HG03342 (cell line): ENCODE data around the gene ADAMTS12.
A peak's percentile ranks its signal among the peaks of the same experiment; 100 is the strongest.

Experiments used
- ATAC-seq: cut with Tn5 transposase; IDR thresholded peaks from one replicate; pipeline ENCODE4 v1.9.1; 2021; ENCODE audit warnings: mild to moderate bottlenecking, moderate library complexity; ENCODE audit not compliant: unreplicated experiment

The ADAMTS12 gene

DNA sequence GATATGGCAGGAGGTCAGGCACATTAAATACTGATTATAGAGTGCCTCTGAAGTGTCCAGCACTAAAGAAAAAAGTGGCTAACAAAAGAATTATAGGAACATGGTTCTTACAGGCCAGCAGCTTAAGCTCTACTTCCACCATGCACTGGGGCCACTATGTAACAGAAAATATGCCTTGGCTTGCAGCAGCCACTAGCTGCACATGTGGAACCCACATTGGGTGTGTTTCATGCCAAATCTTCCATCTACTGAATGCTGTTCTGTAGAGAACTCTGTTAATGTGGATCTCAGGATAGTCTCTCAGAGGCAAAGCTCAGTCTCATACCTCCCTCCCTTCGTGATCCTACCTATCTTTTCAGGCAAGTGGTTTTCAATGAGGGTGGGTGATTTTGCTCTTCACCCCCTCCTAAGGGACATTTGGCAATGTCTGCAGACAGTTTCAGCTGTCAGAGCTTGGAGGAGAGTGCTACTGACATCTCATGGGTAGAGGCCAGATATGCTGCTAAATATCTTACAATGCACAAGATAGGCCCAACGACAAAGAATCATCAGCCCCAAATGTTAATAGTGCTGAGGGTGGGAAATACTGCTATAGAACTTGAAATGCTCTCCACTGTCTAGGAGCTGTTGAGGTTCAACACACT, 232.1 kb downstream of the ADAMTS12 start:
- ATAC-seq: no peak

DNA sequence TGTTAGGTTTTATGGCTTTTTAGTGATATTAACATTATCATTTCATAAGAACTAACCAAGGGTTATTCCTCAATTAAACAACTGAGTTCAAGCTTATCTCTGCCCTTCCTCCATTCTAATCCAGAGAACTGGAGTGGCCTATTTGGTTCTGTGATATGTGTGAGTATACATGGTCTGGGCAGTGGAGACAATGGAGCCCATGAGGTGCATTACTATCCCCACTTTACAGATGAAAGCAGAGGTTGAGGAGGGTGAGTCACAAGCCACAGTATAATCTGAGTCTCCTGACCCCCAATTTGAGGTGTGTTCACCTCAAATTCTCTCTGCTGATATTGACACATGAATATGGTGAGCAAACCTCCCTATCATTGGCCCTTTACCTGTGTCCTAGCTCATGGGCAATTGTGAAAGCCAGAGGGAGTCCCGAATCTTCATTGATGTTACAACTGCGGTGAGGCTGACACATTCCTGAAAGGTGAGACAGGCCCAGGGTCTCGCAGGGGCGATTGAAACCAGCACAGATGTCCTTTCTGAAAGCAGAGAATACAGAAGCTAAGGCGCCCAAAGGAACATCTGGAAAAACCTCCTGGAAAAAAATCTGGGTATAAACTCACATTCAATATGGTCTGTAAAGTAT, 233.9 kb downstream of the ADAMTS12 start:
- ATAC-seq: no peak

DNA sequence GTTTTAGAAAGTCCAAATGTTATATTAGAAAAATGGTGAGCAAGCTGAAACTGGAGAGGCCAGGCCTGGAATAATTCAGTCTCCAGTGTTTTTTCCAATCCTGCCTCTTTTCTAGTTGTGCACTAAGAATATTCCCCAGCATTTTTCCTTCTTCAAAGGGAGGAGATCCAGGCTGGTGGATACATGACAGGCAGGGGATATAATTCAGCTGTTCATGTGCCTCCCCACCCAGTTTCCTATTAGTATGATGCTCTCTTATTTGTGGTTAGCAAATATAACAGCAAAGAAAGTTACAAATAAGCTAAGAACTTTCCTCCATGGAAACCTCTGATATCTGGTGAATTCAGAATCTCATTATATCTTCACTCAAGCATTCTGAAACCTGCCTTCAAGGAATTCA, 234.6 kb downstream of the ADAMTS12 start:
- no peak for ATAC-seq

DNA sequence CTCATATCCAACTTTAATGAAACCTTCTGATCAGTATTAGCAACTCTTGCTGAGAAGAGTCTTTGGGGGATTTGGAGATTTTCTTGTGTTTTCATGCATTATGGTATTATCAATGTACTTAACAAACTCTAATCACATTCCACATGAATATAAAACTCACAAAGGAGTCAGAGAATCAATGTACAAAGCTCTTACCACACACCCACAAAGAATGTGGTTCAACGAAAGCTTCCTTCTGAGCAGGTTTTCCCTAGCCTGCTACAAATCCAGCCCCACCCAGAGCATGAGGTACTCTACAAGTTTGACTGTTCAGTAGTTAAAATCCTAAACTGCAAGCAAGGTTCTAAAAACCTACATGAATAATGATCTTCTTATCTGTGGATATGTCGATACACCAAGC, 240.9 kb downstream of the ADAMTS12 start:
- ATAC-seq: no peak

DNA sequence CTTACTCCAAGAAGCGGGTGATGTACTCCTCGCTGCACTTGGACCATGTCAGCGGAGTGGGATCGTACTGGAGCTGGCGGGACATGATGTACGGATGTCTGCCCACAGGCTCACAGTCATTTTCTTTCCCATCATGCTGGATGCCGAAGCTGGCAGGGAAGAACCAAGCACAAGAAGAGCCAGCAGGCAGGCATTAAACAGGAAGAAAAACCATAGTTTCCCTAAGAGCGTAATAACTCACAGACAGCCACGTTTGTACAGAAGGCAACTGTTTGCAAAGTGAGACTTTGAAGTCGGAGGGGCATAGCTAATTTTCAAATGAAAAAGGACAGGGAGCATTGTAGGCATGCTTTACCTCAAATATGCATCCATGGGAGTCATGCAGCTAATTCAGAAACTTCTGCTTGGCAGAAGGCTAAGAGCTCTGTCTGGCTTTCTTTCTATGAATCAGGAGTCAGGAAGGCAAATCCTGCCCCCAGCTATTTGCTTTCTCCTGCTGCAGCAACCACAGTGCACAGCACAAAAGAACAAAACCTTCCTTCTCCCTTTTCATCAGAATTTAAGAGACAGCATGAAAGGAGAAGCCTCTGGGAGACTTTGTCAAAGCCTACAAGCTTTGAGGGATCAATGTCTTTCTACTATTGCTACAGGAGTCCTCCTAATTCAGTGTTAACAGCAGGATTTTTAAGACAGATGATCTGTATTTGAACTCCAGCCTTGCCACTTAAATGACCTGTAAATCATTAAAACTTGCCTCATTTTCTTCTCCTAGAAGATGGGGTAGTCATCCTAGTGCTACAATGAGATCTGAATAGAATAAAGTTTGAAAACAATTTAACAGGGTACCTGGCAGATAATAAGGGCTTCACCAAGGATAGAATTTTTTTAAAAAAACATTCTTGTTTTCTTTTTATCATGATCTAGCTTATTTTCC, 242.0 kb downstream of the ADAMTS12 start:
- ATAC-seq: no peak

DNA sequence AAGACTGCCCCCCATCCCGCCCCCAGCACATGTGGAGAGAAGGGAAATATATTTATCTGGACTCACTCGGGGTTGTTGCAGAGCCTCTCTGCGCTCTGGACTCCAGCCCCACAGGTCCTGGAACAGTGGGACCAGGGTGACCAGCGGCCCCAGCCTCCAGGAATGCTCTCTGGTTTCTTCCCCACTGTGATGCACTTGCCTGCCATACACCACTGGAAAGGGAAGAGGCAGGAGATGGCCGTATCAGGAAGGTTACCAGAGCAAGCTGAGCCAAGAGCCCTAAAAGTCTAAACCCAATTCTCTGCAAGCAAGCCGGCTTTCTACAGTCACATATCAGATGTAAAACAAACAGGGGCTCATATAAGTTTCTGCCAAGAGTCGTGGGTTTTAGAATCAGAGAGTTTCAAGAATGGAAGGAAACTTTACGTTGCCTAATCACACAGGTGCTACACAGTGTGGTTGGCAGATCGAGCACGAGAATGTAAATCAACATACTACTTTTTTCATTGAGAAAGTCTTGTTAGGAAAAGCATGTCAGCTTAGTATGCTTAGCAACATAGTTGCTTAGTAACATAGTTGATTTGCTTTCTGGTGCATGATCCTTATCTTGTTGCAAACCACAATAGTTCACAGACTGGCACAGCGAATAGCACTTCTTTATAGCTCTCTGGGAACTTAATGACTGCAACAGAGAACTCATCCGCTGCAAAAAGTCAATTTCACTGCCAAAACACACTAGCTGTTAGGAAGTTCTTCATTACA, 249.9 kb downstream of the ADAMTS12 start:
- ATAC-seq: peak; percentile 59

DNA sequence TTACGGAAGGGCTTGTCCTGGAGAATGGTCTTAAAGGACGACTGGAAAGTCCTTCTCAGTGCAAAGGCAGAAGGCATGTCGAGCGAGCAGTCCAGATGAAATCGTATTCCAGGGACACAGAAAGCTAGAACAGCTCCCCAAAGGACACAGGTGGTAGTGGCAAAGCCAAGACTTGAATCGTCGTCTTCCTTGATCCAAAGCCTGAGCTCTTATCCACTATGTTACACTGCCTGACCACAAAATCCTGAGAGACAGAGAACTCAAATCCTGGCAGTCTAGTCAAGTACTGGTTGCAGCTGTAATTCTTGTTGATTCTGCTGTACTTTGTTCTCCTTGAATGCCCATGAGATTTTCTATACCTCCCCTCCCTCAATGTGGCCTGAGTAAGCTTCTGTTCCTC, 252.3 kb downstream of the ADAMTS12 start:
- no peak for ATAC-seq

DNA sequence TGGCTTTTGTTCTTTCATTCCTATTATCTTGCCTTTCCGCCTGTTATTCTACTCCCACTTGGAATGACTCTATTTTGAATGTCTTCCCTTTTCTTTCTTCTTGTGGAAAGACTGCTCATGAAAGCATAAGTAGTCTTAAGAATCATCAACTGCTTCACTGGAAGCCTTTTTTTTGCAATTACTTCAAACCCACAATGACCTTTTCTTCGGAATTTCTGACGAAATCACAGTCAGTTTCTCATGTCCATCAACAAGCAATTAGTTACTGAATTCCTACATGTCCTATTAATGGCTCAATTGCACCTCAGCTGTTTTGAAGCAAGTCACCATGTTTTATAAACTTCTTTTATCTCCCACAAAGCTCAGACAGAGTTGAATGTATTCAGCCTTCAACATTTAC, 254.8 kb downstream of the ADAMTS12 start:
- no peak for ATAC-seq

DNA sequence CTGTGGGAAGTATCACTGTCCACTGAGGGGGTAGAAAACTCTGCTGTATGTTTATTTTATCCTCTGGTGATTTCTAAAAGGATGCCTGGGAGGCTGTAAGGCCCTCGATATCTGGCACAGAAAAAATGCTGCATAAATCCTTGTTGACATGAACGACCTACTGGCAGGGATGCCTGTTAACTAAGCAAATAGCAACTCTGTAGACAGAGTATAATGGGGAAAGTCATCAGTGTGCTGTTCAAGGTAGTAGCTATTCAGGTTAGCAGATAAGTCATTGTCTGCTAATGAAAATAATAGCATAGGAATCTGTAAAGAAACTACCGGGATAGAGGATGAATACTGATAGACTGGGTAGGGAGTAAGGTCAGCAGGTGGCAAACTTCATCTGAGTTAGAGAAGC, 256.2 kb downstream of the ADAMTS12 start:
- no peak for ATAC-seq

DNA sequence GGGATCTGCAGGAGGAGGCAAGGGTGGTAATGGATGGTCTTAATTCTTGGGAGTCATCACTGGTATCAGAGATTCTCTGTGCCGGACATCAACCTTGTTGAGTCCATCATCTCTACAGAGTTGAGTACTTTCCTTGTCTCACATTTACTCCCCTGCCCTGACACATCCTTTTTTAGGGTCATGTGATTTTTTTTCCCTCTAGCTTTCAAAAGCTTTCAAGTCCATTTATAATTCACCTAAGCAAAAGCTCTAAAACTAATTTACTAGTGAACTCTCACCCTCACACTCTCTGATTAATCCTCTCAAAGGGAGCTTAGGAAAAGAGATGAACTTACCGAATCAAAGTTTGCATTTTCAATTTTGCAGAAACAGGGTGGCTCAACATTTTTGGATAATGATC, 258.1 kb downstream of the ADAMTS12 start:
- no peak for ATAC-seq

DNA sequence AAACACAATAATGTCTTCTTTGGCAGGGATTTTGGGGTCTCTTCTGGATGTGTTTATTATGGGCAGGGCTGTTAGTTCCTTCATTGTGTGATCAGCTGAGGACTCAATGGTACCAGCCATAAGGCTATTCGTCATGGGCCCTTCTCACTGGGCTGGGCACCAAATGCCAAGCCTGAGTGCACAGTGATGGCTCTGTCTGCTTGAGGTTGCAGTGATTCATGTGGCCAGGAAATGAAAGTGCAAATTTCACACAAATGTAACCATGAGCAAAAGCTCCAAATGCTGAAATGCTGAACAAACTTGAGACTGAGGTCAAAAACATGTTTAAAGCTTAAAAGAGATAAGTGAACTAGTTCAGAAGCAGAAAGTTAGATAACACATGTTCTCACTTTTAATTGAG, 260.0 kb downstream of the ADAMTS12 start:
- peak; percentile 93 for ATAC-seq

DNA sequence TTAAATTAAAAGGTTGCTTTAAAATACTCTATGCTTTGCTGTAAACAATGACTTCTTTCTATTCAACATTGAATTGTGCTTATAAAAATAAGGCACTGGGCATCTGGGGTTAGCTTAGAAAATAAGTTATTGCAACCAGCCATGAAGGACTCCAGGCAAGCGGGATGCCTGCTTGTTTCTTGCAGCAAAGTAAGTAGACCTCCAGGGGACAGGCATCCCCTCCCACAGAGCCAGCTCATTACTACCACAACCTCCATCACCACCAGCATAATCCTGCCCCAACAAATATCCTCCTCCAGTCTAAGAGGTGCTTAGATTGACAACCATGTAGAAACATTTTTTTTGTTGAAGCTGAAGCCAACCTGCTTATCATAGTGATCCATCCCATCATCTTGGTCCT, 260.7 kb downstream of the ADAMTS12 start:
- no peak for ATAC-seq

DNA sequence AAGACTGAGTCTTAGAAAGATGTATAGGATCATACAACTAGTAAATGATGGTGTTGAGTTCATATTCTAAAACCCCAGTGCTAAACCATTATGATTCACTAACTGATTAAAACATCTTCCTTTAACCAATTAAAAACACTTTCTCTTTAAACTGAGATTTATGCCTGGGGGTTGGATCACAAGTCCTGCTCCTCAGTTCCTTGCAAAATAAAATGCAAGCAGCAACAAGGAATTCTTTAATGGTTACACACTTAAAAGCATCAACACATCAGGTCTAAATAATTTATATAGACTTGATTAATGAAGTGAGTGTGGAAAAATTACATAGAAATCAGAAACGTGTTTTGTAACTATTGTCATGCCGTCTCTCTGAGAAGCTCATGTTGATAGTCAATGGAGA, 261.8 kb downstream of the ADAMTS12 start:
- no peak for ATAC-seq

DNA sequence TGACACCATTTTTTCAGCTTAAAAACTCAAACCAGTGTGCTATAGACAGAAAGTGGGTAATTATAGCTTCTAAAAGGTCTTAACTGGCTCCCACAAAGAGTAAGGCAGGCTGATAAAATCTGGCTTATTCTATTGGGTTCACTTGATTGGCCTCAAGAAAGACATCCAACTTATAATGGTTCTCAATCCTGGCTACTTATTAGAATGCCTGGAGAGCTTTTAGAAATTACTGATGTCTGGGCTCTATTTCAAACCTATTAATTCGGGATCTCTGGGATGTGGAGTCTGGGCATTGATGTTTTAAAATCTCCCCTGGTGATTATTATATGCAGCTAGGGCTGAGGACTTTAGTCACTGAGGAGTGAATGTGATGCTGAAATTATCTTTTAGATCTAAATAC, 263.0 kb downstream of the ADAMTS12 start:
- no peak for ATAC-seq

DNA sequence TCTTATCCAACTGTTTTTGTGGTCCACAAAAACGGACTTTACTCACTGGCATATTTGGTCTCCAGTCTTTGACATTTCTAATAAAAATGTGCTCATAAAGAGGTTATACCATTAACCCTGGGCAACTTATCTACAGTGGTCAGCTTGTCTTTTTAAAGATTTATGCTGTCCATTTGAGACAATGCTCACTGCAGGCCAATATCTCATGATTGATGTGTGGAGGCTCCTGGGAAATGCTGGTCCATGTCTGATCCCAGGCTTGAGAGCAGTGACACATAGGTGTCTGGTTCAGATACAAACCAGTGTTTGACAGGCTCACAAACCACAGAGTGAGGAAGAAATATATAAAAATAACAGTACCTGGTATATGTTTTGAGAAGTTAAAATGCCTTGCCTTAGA, 270.3 kb downstream of the ADAMTS12 start:
- ATAC-seq: no peak

DNA sequence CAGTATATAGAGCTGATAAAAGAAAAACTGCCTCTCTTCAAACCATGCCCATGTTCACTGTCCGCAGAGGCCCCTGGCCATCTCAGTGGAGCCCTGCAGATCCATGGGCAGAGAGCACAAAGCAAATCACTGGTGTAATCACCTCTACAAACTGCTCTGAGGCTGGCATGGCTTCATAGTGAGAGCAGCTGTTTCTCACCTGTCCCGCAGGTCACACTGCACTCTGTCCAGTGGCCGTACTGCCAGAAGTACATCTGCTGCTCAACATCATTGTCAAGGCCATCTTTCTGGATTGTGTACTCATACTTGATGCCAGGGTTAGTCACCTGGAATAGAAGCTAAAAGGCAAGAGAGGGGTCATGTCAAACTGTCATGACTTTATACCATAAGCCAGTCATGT, 277.8 kb downstream of the ADAMTS12 start:
- ATAC-seq: no peak

DNA sequence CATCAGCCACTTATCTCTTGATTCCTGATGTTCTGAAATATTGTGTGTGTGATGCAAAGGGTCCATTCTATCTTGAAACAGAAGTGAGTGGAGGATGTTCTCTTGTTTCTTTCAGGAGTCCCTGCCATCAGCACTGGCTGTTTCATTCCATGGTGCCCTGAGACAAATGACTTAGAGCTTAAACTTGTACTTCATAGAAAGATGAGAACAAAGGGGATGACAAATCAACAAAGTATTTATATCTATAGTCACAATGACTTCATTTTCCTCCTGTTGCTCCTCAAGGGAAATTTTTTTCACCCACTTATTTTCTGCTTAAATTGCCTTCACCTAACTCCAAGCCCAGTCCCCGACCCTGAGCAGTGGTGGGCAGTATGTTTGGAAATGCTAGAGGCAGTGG, 279.4 kb downstream of the ADAMTS12 start:
- no peak for ATAC-seq

DNA sequence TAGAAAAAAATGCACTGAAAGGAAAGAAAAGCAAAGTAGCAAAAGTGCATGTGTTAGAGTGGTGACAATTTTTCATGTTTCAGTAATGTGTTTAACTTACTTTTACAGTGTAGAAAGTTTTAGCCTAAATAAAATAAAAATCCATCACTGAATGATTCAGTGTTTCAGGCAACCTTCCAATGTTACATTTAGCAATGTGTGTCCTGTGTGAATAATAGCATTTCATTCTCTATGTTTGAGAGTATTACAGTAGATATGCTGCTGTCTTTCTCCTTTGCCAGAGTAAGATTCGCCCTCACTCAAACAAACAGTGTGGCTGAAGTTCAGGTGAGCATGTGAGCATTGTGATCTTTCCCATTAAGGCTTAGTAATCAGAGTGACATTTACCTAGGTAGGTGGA, 279.9 kb downstream of the ADAMTS12 start:
- ATAC-seq: no peak

DNA sequence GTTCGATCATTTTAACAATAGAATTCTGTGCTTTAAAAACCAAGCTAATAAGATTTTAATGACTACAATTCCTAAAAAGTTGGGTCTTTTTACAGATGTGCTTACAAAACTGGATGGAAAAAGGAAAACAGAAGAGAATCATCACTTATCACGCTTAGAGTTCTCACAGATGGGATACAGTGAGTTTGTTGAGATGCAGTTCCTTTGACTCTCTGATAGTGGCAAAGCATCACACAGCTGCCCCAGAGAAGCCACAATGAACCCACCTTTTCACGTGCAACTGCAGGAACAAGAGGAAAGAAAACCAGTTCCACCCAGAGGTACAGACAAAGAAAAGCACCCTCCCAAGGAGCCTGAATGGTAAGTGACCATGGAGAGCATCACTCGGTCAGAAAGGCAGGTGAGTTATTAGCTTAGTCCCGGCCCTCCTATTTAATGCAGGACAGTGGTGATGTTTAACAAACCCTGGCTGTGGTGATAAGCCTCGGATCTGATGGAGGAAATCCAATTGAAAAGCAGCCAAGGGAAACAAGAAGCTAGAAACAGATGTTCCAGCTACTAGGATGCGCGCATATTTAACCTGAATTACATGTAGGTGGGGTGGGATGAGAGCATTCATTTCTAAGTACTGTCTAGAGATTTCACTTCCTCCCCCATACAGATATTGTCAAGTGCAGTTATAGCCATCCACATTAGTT, 283.3 kb downstream of the ADAMTS12 start:
- no peak for ATAC-seq

DNA sequence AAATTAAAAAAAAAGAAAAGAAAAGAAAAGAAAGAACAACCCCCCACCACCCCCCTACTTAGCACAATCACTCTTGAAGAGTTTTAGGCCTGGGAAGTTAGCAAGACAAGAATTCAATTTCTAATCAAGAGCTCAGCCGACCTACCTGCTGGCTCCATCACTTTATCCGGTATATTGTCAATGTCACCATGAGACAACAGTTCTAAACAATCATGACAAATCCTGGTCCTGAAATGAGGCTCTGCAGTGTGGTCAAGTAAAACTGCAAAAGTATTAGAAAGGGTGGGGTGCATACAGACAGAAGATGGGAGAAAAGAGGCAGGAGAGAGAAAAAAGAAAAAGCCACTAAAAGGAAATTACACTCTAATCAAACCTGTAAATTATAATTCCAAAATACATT, 287.3 kb downstream of the ADAMTS12 start:
- ATAC-seq: no peak

DNA sequence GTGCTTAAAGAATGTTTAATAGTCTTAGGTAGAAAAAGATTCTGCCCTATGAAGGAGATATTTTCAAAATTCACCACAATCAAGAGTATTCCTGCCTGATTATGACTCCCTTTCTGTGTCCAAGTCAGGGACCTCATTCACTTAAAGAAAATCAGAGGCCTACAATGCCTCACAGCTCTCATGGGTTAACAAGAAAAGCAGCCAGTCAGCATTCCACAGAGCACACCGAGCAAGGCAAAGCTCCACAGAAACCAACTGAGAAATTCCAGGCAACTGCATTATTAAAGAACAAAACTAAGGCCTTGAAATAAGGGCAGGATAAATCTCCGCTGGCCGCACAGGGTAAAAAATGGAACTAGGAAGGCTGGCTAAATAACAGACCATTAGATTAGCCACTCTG, 289.9 kb downstream of the ADAMTS12 start:
- ATAC-seq: no peak
